Duodenal mucosa (tissue), 2 donors: ENCODE results near the gene COL17A1.
A peak's percentile ranks its signal among the peaks of the same experiment; 100 is the strongest.

Experiments used
- H3K27ac ChIP-seq: one replicate; pipeline ENCODE4 v1.7.0; 2013; ENCODE audit warnings: low read depth, low read length
- H3K27me3 ChIP-seq, 2 donors: one replicate each; pipeline ENCODE4 v1.7.0; 2013; ENCODE audit warnings: low read length in 2 of 2, control low read depth in 1 of 2; ENCODE audit not compliant: insufficient read depth in 2 of 2, control insufficient read depth in 1 of 2
- H3K36me3 ChIP-seq, 2 donors: one replicate each; pipeline ENCODE4 v1.7.0; 2013; ENCODE audit warnings: low read length in 2 of 2, control low read depth in 1 of 2; ENCODE audit not compliant: insufficient read depth in 2 of 2, control insufficient read depth in 1 of 2
- H3K4me1 ChIP-seq, 2 donors: one replicate each; pipeline ENCODE4 v1.7.0; 2013; ENCODE audit warnings: low read length in 2 of 2, control low read depth in 1 of 2; ENCODE audit not compliant: insufficient read depth in 2 of 2, control insufficient read depth in 1 of 2
- H3K4me3 ChIP-seq, 2 donors: one replicate each; pipeline ENCODE4 v1.7.0; 2013; ENCODE audit warnings: low read length in 2 of 2, low read depth in 1 of 2
- H3K9ac ChIP-seq, 2 donors: one replicate each; pipeline ENCODE4 v1.7.0; 2013; ENCODE audit warnings: low read length in 2 of 2, low read depth in 1 of 2
- H3K9me3 ChIP-seq, 2 donors: one replicate each; pipeline ENCODE4 v1.7.0; 2013; ENCODE audit warnings: low read length in 2 of 2, control low read depth in 1 of 2; ENCODE audit not compliant: control insufficient read depth in 1 of 2

The COL17A1 gene

DNA sequence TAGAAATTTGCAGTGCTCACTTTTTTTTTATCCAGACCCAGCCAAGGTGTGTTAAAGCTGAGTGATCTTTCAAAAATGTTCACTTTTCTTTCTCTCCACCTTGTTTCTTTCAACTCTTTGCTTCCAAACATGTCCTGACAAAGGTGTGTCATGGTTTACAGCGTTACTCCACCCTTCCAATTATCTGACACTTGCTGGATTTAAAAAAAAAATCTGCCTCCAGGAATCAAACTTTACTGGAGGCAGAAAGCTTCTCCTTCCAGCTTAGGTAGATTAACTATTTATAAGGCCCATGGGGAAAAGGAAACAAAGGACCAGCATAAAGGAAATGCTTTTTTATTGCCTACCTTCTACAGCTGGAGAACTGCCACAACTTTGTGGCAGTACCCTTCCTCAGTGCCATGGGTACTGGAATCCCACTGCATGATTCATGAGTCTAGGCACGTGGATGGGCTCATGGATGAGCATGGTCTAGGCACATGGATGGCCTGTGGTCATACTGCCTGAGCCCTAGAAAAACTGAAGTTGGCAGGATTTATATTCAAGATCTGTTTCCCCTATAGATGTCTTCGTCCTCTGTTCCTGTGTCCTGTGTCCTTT, at the start of gene COL17A1:
Gene COL17A1 (minus strand): TSS at position 80 of the 600 bp plus-strand sequence. CDS start 5,207 bp downstream, outside the sequence.
- H3K9ac ChIP-seq, result peak within 1 kb of the TSS in 1 of 2 donors; percentile 4
- peaks cover 5 to 16% of the 10 kb centered on the region in 2 donors for H3K4me1 ChIP-seq
- no peaks in the 10 kb centered on the region for H3K36me3 ChIP-seq
- no peaks in the 10 kb centered on the region for H3K9me3 ChIP-seq
- peak within 1 kb of the TSS in 1 of 2 donors; percentile 41 for H3K4me3 ChIP-seq
- no peaks in the 10 kb centered on the region for H3K27me3 ChIP-seq
- H3K27ac ChIP-seq, result no peak within 1 kb of the TSS

DNA sequence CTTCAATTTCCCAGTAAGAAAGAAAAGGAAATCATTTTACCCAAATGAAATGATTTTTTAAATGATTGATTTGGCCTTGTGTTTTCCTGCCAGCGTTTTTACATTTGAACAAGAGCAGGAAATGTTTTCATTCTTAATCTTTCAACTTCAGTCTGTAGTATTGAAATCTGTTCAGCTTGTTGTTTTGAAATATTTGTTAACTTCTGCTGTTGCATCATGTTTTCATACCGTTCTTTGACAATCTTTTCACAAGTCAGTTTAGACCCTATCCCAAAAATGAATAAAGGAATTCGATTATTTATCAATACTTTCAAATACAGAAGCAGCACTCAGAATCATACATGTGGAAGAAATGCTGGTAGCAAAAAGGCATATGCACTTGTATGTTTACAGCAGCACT, 44.4 kb upstream of the COL17A1 start:
- Histone ChIP-seq H3K36me3 (no peaks in the 10 kb centered on the region), H3K27ac (no peak overlapping the region), H3K4me3 (no peak overlapping the region), H3K9me3 (no peaks in the 10 kb centered on the region), H3K4me1 (no peaks in the 10 kb centered on the region), H3K9ac (no peak overlapping the region), H3K27me3 (no peaks in the 10 kb centered on the region)

- Histone ChIP-seq H3K27ac (no peak overlapping the region), H3K9me3 (no peaks in the 10 kb centered on the region), H3K27me3 (no peaks in the 10 kb centered on the region), H3K9ac (no peak overlapping the region), H3K36me3 (no peaks in the 10 kb centered on the region), H3K4me1 (no peaks in the 10 kb centered on the region), H3K4me3 (no peak overlapping the region)
Measured at GRCh38 chr10:104128214-104128613, 42.5 kb upstream of the COL17A1 start.

DNA sequence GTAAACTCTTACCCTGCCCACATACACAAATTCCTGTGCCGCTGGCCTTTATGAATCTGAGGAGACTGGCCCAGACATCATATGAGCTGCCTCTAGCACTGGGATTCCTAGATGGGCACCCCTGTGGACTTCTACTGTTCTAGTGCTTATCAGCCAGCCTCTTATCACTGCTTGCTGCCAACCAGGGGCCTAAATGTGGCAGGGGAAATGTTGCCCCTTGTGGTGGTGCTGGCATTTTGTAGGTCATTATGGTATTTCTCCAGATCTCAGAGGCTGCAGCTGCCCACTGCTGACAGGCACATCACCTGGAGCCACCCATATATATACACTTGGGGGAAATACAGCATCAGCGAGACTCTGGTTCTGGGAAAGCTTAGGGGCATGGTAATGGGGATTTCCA, 41.7 kb upstream of the COL17A1 start:
- Histone ChIP-seq H3K9me3 (no peaks in the 10 kb centered on the region), H3K27me3 (no peaks in the 10 kb centered on the region), H3K27ac (no peak overlapping the region), H3K9ac (no peak overlapping the region), H3K4me3 (no peak overlapping the region), H3K4me1 (peaks cover 3 to 4% of the 10 kb centered on the region in 2 donors), H3K36me3 (no peaks in the 10 kb centered on the region)

GRCh38 chr10:104123397-104123796, 37.7 kb upstream of the COL17A1 start:
- H3K36me3 ChIP-seq, result no peaks in the 10 kb centered on the region
- no peaks in the 10 kb centered on the region for H3K9me3 ChIP-seq
- H3K4me3 ChIP-seq, result no peak overlapping the region
- H3K9ac ChIP-seq, result no peak overlapping the region
- H3K27me3 ChIP-seq, result no peaks in the 10 kb centered on the region
- no peak overlapping the region for H3K27ac ChIP-seq
- peaks cover 10% of the 10 kb centered on the region in 2 donors for H3K4me1 ChIP-seq

DNA sequence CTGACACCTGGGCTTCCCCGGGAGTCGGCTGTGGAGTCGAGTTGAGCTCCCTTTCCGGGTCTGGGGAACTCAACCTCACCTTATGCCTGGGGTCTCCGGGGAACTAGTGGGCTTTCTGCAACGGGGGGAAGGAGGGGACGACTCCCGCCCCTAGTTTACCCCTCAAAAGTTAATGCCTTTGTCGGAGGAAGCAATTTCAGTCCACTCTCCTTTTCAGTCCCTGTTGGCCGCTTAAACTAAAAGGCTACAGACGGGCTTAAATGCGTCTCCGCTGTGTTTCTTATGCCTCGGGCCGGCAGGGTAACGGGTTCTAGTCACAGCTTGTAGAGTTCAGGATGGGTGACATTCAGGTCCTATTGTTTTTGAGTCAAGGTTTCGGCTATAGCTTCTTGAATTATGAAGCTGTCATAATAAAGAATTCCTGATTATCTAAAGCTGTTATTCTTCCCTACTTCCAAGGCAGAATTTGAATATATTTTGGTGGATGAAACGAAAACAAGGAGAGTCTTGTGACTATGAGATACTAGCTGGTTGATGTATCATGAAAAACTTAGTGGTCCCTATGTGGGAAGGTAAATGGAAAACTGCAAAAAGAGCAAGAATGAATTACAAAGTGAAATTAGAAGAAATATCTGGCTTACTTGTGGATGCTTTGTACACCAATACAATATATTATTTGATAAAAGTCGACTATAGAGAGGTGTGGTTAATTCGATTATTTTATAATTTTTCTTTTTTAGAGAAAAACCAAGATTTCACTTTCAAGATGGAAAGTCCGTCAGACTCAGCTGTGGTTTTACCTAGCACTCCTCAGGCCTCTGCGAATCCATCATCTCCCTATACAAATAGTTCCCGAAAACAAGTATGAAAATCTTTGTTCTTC, 36.8 kb upstream of the COL17A1 start:
- peak overlapping the region; percentile 89 for H3K9ac ChIP-seq
- H3K27ac ChIP-seq, result peak overlapping the region; percentile 85
- no peaks in the 10 kb centered on the region for H3K9me3 ChIP-seq
- peaks cover 10 to 19% of the 10 kb centered on the region in 2 donors for H3K4me1 ChIP-seq
- peak overlapping the region; percentile 92 to 95 for H3K4me3 ChIP-seq
- no peaks in the 10 kb centered on the region for H3K27me3 ChIP-seq
- no peaks in the 10 kb centered on the region for H3K36me3 ChIP-seq

DNA sequence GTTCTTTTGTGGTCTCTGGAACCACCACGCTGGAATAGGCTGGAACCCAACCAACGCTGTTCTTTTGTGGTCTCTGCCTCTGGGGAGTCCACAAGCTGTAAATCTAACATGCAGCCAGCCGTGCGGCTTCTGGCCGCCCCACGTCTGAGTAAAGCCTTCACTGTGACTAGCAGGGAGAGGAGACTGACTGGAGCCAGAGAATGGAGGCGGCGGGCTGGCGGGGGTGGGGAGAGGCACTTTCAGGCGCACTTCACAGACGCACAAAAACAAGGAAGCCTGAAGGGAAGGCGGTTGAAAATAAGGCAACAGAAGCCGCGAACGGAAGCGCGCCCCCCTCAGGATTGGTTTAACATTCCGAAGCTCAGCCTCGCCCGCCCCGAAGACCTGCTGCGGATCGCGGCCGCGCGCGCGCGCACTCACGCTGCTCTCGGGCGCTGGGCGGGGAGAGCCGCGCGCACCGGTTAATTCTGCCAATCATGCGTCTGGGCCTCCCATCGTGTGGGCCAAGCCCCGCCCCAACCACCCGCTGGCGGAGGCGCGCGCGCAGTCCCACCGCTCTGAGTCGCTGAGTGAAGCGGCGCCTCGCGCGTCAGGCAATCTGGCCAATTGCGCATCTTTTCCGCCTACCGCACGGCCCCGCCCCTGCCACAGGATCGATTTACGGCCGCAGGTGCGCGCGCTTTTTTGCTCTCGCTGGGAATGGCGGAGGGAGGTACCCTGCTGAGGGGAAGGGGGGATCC, 36.0 kb upstream of the COL17A1 start, which contains the start of gene SFR1:
Gene SFR1 (plus strand): TSS at position 687 of the 740 bp plus-strand sequence. CDS start 13 bp downstream, at position 700.
- Histone ChIP-seq H3K27ac (peak within 1 kb of the TSS; percentile 100), H3K36me3 (no peaks in the 10 kb centered on the region), H3K27me3 (no peaks in the 10 kb centered on the region), H3K4me3 (peak within 1 kb of the TSS; percentile 92 to 95), H3K4me1 (peaks cover 10 to 20% of the 10 kb centered on the region in 2 donors), H3K9me3 (no peaks in the 10 kb centered on the region), H3K9ac (peak within 1 kb of the TSS; percentile 91 to 98)

DNA sequence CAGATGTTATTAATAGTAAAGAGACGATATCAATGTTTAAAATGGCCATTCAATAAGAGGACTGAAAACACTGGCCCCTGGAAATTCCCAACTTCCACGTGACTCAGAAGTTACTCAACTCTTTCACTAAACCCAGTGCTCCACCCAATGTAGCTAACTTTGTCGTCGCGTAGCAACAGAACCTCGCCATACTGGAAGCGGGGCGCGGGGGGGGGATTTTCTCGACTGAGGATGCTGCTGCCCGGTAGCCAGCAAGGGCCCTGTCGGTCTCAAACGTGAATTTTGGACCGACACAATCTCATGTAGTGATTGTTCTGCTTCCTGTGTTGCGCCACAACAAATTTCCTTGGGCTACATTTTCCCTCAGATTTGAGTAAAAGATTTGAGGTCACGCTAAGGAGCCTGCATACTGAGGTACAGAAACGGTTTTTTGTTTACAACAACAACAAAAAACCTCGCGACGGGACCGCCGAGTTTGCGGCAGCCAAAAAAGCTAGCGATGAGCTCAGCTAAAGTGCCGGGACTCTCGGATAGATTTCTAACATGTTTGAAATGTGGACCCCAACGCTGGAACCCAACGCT, 35.3 kb upstream of the COL17A1 start:
- H3K27me3 ChIP-seq, result no peaks in the 10 kb centered on the region
- H3K9me3 ChIP-seq, result no peaks in the 10 kb centered on the region
- peak overlapping the region; percentile 91 to 98 for H3K9ac ChIP-seq
- H3K4me1 ChIP-seq, result peaks cover 10 to 20% of the 10 kb centered on the region in 2 donors
- H3K27ac ChIP-seq, result peak overlapping the region; percentile 100
- H3K4me3 ChIP-seq, result peak overlapping the region; percentile 85 to 90
- H3K36me3 ChIP-seq, result no peaks in the 10 kb centered on the region

- peaks cover 10 to 20% of the 10 kb centered on the region in 2 donors for H3K4me1 ChIP-seq
- no peaks in the 10 kb centered on the region for H3K27me3 ChIP-seq
- H3K36me3 ChIP-seq, result no peaks in the 10 kb centered on the region
- H3K27ac ChIP-seq, result peak overlapping the region; percentile 100
- peak overlapping the region; percentile 85 to 90 for H3K4me3 ChIP-seq
- H3K9ac ChIP-seq, result peak overlapping the region; percentile 91 to 98
- H3K9me3 ChIP-seq, result no peaks in the 10 kb centered on the region
Measured at GRCh38 chr10:104120512-104120902, 34.8 kb upstream of the COL17A1 start.
